GM10248 (cell line): ENCODE data around the gene SERPIND1.

Experiments
- CTCF ChIA-PET: fragments of 300-600 bp; sonication (Branson Sonifier 250); formaldehyde crosslinking; extraction: SDS; loops from one replicate; lab custom pipeline; 2021; ENCODE audit warnings: antibody characterized with exemption; lab: Yijun Ruan, JAX
- POLR2A ChIA-PET: fragments of 350-650 bp; sonication (Branson Sonifier 250); formaldehyde crosslinking; extraction: SDS; loops from one replicate; lab custom pipeline; 2020; ENCODE audit warnings: antibody characterized with exemption; lab: Yijun Ruan, JAX
- DNase-seq: peaks from one replicate; pipeline ENCODE4 v3.0.0; 2012; ENCODE audit errors: extremely low spot score
- CTCF ChIP-seq: IDR thresholded peaks from 2 replicates; pipeline ENCODE4 v1.5.1; 2012; ENCODE audit warnings: mild to moderate bottlenecking, low read depth; ENCODE audit errors: extremely low read depth, missing control alignments, control extremely low read depth

The SERPIND1 gene

GRCh38 chr22:20809538-20810185 lies 35.7 kb downstream of the SERPIND1 start:
- ChIA-PET CTCF (interaction anchor here (2.1 kb wide), 1 partner anchor 13 kb away, joined by 7 read pairs; no protein-coding TSS in a partner anchor), POLR2A (interaction anchor here (0.6 kb wide), 1 partner anchor 253 kb away, joined by 3 read pairs; no protein-coding TSS in a partner anchor)

GRCh38 chr22:20810645-20811044 lies 36.7 kb downstream of the SERPIND1 start:
- CTCF ChIA-PET = interaction anchor here (1.0 to 2.1 kb wide), 2 partner anchors 12 to 14 kb away, joined by 3 to 7 read pairs; no protein-coding TSS in a partner anchor
- no peak for TF ChIP-seq CTCF
- DNase-seq = no peak
- POLR2A ChIA-PET = no interaction called here

More at GRCh38 chr22:20809538-20810185, 35.7 kb downstream of the SERPIND1 start:
- no peak for TF ChIP-seq CTCF
- no peak for DNase-seq

- ChIA-PET POLR2A (no interaction called here), CTCF (interaction anchor here (1.0 kb wide), 1 partner anchor 12 kb away, joined by 3 read pairs; no protein-coding TSS in a partner anchor)
- no peak for DNase-seq
- TF ChIP-seq CTCF = no peak
Measured at GRCh38 chr22:20811171-20811570, 37.3 kb downstream of the SERPIND1 start.

GRCh38 chr22:20811971-20812660 lies 38.2 kb downstream of the SERPIND1 start:
- CTCF ChIA-PET = interaction anchor here (2.4 kb wide), 1 partner anchor 8 kb away, joined by 8 read pairs; no protein-coding TSS in a partner anchor
- no peak for TF ChIP-seq CTCF
- POLR2A ChIA-PET = no interaction called here
- no peak for DNase-seq

- ChIA-PET POLR2A (no interaction called here), CTCF (interaction anchor here (1.7 to 2.4 kb wide), 2 partner anchors 9 to 30 kb away, joined by 4 to 8 read pairs; no protein-coding TSS in a partner anchor)
- no peak for TF ChIP-seq CTCF
- no peak for DNase-seq
Measured at GRCh38 chr22:20813056-20813455, 39.1 kb downstream of the SERPIND1 start.

- DNase-seq = no peak
- ChIA-PET POLR2A (no interaction called here), CTCF (interaction anchor here (1.7 to 2.4 kb wide), 2 partner anchors 10 to 31 kb away, joined by 4 to 8 read pairs; no protein-coding TSS in a partner anchor)
- no peak for TF ChIP-seq CTCF
Measured at GRCh38 chr22:20814221-20814808, 40.4 kb downstream of the SERPIND1 start.
